PC-3 (cell line): ENCODE measurements around the gene PTPRE. TPM values are rescaled to one million over a fixed set of nuclear protein-coding genes. Genes with fewer than 3 reads are reported as not detected.

Source experiments
- ATAC-seq: fragments of 200-7000 bp; cut with Tn5 transposase; 2 replicates; pipeline ENCODE4 v1.9.1; 2020; ENCODE audit warnings: mild to moderate bottlenecking, moderate library complexity
- BruUV-seq: library from RNA; stranded (reverse); fragments of 400-500 nt; replicated peaks from 2 replicates; lab custom pipeline; 2021; lab: Mats Ljungman, UMichigan
- CTCF ChIA-PET: fragments of 300-600 bp; sonication (Branson Sonifier 250); formaldehyde crosslinking; loops from one replicate; lab custom pipeline; 2022; ENCODE audit warnings: antibody characterized with exemption; lab: Charles Lee
- POLR2A ChIA-PET: fragments of 300-600 bp; sonication (Branson Sonifier 250); formaldehyde crosslinking; loops from one replicate; lab custom pipeline; 2022; ENCODE audit warnings: antibody characterized with exemption; ENCODE audit not compliant: unreplicated experiment; lab: Charles Lee
- DNase-seq: peaks from one replicate; pipeline ENCODE4 v3.0.0-alpha.2; 2015
- H2AFZ ChIP-seq: fragments of 300-600 bp; sonication (generic); 2 replicates; pipeline ENCODE4 v1.6.0; 2016; ENCODE audit warnings: antibody characterized with exemption, low read length
- H3F3A ChIP-seq: fragments of 300-600 bp; sonication (generic); one replicate; pipeline ENCODE4 v1.6.0; 2017; ENCODE audit warnings: antibody characterized with exemption, low read length, control low read depth, mild to moderate bottlenecking; ENCODE audit not compliant: unreplicated experiment
- H3K27ac ChIP-seq: fragments of 300-600 bp; sonication (generic); 2 replicates; pipeline ENCODE4 v1.5.1; 2016; ENCODE audit warnings: mild to moderate bottlenecking, low read length
- H3K27me3 ChIP-seq: fragments of 300-600 bp; sonication (generic); 2 replicates; pipeline ENCODE4 v1.6.1; 2016; ENCODE audit warnings: low read length, mixed read lengths
- H3K36me3 ChIP-seq: fragments of 300-600 bp; sonication (generic); 2 replicates; pipeline ENCODE4 v1.6.1; 2016; ENCODE audit warnings: low read depth, mixed run types, low read length, mixed read lengths
- H3K4me1 ChIP-seq: fragments of 300-600 bp; sonication (generic); 2 replicates; pipeline ENCODE4 v1.5.1; 2016; ENCODE audit warnings: low read length; ENCODE audit not compliant: insufficient read depth
- H3K4me2 ChIP-seq: fragments of 300-600 bp; sonication (generic); 2 replicates; pipeline ENCODE4 v1.6.0; 2016; ENCODE audit warnings: low read length
- H3K4me3 ChIP-seq: fragments of 300-600 bp; sonication (generic); 2 replicates; pipeline ENCODE4 v1.5.1; 2016; ENCODE audit warnings: mild to moderate bottlenecking, low read length, mixed read lengths
- H3K79me2 ChIP-seq: fragments of 300-600 bp; sonication (generic); 2 replicates; pipeline ENCODE4 v1.6.1; 2017; ENCODE audit warnings: low read length, mixed read lengths
- H3K9ac ChIP-seq: fragments of 300-600 bp; sonication (generic); 2 replicates; pipeline ENCODE4 v1.6.0; 2016; ENCODE audit warnings: mild to moderate bottlenecking, low read length
- H3K9me2 ChIP-seq: fragments of 300-600 bp; sonication (generic); replicated peaks from 2 replicates; pipeline ENCODE4 v1.6.1; 2016; ENCODE audit warnings: mixed run types, low read length, mixed read lengths
- H3K9me3 ChIP-seq: fragments of 300-600 bp; sonication (generic); 2 replicates; pipeline ENCODE4 v1.6.1; 2016; ENCODE audit warnings: low read length, mixed read lengths
- H4K20me1 ChIP-seq: fragments of 300-600 bp; sonication (generic); 2 replicates; pipeline ENCODE4 v1.6.1; 2016; ENCODE audit warnings: low read length, mixed read lengths
- CTCF ChIP-seq: fragments of 300-600 bp; sonication (generic); conservative IDR thresholded peaks from 2 replicates; pipeline ENCODE4 v1.5.1; 2017; ENCODE audit warnings: antibody characterized with exemption, low read depth, mild to moderate bottlenecking, low read length
- EZH2 ChIP-seq: fragments of 300-600 bp; sonication (generic); IDR thresholded peaks from one replicate; pipeline ENCODE4 v1.6.1; 2017; ENCODE audit warnings: antibody characterized with exemption, mild to moderate bottlenecking, low read length; ENCODE audit not compliant: unreplicated experiment
- EZH2phosphoT487 ChIP-seq: fragments of 300-600 bp; sonication (generic); IDR thresholded peaks from 2 replicates; pipeline ENCODE4 v1.6.1; 2018; ENCODE audit warnings: mild to moderate bottlenecking, antibody characterized with exemption, low read length, borderline replicate concordance
- intact Hi-C: fragments of 100-400 bp; cut with micrococcal nuclease; formaldehyde crosslinking; loops from 2 replicates; pipeline ENCODE4 v1.9.0; 2023
- total RNA-seq: library from RNA; depleted of rRNA; stranded (reverse); fragments of >200 nt; gene quantifications from 2 replicates; pipeline ENCODE4 v1.2.3, GENCODE V29; 2014

PTPRE gene
- total RNA-seq, 1 experiment from 2014 or later = 3.1 TPM

- Histone ChIP-seq H2AFZ (no peak overlapping the region), H3K9me3 (no peaks in the 10 kb centered on the region), H3K4me2 (no peak overlapping the region), H3K9ac (no peak overlapping the region), H3K27me3 (no peaks in the 10 kb centered on the region), H3F3A (no peaks in the 10 kb centered on the region), H3K79me2 (no peaks in the 10 kb centered on the region), H3K27ac (no peak overlapping the region), H4K20me1 (no peaks in the 10 kb centered on the region), H3K9me2 (no peaks in the 10 kb centered on the region), H3K36me3 (no peaks in the 10 kb centered on the region), H3K4me3 (no peak overlapping the region), H3K4me1 (no peaks in the 10 kb centered on the region)
- DNase-seq (no peak), ATAC-seq (no peak)
- CTCF ChIA-PET = no interaction called here
- POLR2A ChIA-PET = no interaction called here
- no TSS peak for BruUV-seq
- intact Hi-C loops = no loop called here
- TF ChIP-seq EZH2phosphoT487 = no peak
- TF ChIP-seq EZH2 = no peak
- TF ChIP-seq CTCF = no peak
Measured at GRCh38 chr10:128084364-128084763, 177.5 kb downstream of the PTPRE start.

- Histone ChIP-seq H3F3A (no peaks in the 10 kb centered on the region), H4K20me1 (no peaks in the 10 kb centered on the region), H3K4me3 (no peak overlapping the region), H3K36me3 (no peaks in the 10 kb centered on the region), H3K4me2 (no peak overlapping the region), H3K9me2 (no peaks in the 10 kb centered on the region), H3K27ac (no peak overlapping the region), H3K9me3 (no peaks in the 10 kb centered on the region), H3K27me3 (no peaks in the 10 kb centered on the region), H3K9ac (no peak overlapping the region), H3K79me2 (no peaks in the 10 kb centered on the region), H2AFZ (no peak overlapping the region), H3K4me1 (no peaks in the 10 kb centered on the region)
- intact Hi-C loops = no loop called here
- ChIA-PET CTCF (no interaction called here), POLR2A (no interaction called here)
- TF ChIP-seq EZH2 (no peak), EZH2phosphoT487 (no peak), CTCF (no peak)
- BruUV-seq = no TSS peak
- no peak for ATAC-seq
- DNase-seq = no peak
Measured at GRCh38 chr10:128084991-128085390, 178.1 kb downstream of the PTPRE start.

- no peaks in the 10 kb centered on the region for H3F3A ChIP-seq
- H3K4me2 ChIP-seq = no peak overlapping the region
- ChIA-PET POLR2A (no interaction called here), CTCF (no interaction called here)
- no peaks in the 10 kb centered on the region for H3K79me2 ChIP-seq
- no peak overlapping the region for H3K9ac ChIP-seq
- H3K27me3 ChIP-seq = no peaks in the 10 kb centered on the region
- TF ChIP-seq EZH2 = no peak
- TF ChIP-seq EZH2phosphoT487 = no peak
- TF ChIP-seq CTCF = no peak
- H4K20me1 ChIP-seq = no peaks in the 10 kb centered on the region
- no peak overlapping the region for H2AFZ ChIP-seq
- H3K27ac ChIP-seq = no peak overlapping the region
- no peaks in the 10 kb centered on the region for H3K36me3 ChIP-seq
- no peaks in the 10 kb centered on the region for H3K9me3 ChIP-seq
- DNase-seq (peak; percentile 8), ATAC-seq (no peak)
- H3K4me3 ChIP-seq = no peak overlapping the region
- H3K9me2 ChIP-seq = no peaks in the 10 kb centered on the region
- no peaks in the 10 kb centered on the region for H3K4me1 ChIP-seq
- BruUV-seq = no TSS peak
- intact Hi-C loops = no loop called here
Measured at GRCh38 chr10:128086003-128086863, 179.3 kb downstream of the PTPRE start.
